CD4-positive, alpha-beta T cell treated with Interleukin-6 at 100 ng/mL for 8 hours (primary cell): Measurements from ENCODE around the gene FBXO39.
A peak's percentile ranks its signal among the peaks of the same experiment; 100 is the strongest.
"Not testable (repeated sequence)": the region's sequence is repeated elsewhere in the genome, so short reads cannot be mapped to it uniquely, and the experiment has no call there.

Experiments used
- DNase-seq: peaks from one replicate; pipeline ENCODE4 v3.0.0-alpha.2; 2020; ENCODE audit warnings: mixed read lengths, low spot score

Gene FBXO39

GRCh38 chr17:6793748-6794493 is 17.9 kb downstream of the FBXO39 start:
- DNase-seq, result no peak

GRCh38 chr17:6796017-6796886 is 20.2 kb downstream of the FBXO39 start:
- DNase-seq, result no peak

DNA sequence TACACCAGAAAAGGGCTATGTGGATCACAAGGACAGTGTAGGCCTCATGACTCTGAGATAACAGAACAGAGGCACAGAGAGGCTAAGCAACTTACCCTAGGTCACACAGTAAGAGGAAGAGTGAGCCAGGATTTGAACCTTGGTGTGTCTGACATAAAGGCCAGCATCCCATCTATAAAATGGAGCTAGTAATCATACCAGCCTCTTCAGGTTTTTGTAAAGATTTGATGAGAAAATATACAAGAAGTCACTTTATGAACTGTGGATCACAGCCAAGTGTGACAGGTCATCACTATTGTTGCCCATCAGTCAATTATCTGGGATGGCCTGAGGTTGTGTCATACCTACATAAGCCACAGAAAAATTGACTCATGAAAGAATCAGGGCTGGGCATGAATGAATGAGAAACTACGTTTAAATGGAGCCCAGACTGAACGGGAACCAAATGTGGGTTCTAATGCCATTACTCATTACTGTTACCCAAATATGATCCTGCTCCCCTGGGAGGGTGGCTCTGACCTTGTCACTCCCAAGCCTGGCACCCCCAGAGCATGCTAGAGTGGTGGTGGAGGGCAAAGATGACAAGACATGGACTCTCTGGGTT is 21.0 kb downstream of the FBXO39 start:
- no peak for DNase-seq

GRCh38 chr17:6797718-6798351 is 21.8 kb downstream of the FBXO39 start:
- no peak for DNase-seq

DNA sequence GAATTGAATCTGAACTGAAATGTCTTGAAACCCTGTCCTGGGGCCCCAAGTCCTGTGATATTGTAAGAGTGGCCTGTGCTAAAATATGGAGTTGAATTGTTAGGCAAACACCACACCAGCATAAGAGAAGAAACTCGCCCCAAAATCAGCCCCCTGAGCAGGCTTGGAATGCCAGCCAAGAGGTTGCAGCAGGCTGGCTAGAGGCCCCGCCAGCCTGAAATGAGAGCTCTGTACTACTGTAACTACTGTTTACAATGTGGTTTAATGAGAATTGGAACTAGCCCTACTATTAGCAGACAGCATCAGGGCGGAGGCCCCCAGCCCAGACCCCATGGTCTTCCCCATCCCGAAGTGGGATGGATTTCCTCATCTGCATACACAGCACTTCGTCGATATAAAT is 23.7 kb downstream of the FBXO39 start:
- DNase-seq, result no peak

GRCh38 chr17:6800422-6801027 is 24.5 kb downstream of the FBXO39 start:
- no peak for DNase-seq

DNA sequence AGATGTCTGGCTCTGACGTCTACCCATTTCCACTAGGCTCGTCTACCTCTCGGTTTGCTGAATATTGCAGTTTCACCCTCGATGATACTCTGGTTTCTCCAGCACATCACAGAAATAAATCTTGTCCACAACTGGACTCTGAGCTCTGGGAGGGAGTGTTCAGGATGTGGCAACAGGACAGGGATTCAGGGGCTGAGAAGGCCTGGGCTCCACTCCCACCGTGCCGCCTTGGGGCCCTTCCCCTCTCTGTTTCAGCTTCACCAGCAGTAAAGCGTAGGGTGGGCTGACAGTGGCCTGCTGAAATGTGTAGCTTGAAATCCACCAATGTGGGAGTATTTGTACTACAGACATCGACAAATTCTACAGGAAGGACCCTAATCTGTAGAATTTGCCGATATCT is 35.5 kb downstream of the FBXO39 start:
- no peak for DNase-seq

DNA sequence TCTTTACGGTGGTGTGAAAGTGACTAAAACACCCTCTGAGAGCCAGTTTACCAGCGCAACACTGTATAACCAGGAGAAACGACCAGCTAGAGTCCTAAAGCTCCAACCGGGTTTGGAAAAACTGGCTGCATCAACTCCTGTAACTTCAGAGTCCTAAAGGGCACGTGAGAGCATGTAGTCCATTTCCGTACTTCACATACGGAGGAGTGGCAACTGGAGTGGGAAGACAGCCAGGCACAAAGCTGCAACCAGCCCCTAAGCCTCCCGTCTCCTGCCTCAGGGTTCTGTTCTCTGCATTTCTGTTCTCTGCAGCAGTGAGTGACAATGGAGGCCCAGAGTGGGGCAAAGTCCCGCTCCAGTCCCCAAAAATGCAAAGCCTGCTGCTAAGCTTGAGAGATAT is 36.3 kb downstream of the FBXO39 start:
- DNase-seq, result no peak

GRCh38 chr17:6815775-6816174 is 39.8 kb downstream of the FBXO39 start:
- no peak for DNase-seq

DNA sequence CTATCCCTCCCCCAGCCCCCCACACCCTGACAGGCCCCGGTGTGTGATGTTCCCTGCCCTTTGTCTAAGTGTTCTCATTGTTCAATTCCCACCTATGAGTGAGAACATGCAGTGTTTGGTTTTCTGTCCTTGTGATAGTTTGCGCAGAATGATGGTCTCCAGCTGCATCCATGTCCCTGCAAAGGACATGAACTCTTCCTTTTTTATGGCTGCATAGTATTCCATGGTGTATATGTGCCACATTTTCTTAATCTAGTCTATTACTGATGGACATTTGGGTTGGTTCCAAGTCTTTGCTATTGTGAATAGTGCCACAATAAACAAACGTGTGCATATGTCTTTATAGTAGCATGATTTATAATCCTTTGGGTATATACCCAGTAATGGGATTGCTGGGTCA is 40.4 kb downstream of the FBXO39 start:
- not testable (repeated sequence) for DNase-seq

DNA sequence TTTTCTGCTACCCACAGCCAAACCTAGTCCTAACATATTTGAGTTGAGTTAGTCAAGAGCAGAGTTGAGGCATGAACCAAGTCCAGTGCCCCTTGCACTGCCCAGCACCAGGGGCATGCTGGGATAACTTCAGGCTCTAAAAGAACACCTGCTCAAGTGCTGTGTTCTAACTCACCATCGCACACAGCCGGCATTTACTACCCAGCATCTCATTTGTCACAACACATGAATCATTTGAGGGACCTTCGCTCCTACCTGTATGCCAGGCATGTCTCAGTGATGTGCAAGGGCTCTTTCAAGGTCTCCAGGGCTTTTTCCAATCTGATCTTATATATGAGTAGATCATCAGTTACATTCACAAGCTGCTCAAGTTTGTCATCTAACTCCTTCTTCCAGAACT is 42.9 kb downstream of the FBXO39 start:
- no peak for DNase-seq

GRCh38 chr17:6823011-6823442 is 47.0 kb downstream of the FBXO39 start:
- no peak for DNase-seq

- DNase-seq, result no peak
These were observed 54.5 kb downstream of the FBXO39 start for GRCh38 chr17:6830383-6830986.

GRCh38 chr17:6831661-6832263 is 55.7 kb downstream of the FBXO39 start, which contains the start of gene TEKT1:
TSS of gene TEKT1 (minus strand) at chr17:6831729. CDS start at chr17:6830376, 1,353 bp downstream.
- peak; percentile 51 for DNase-seq
